ENCODE results near the gene KLF7.
A peak's percentile ranks its signal among the peaks of the same experiment; 100 is the strongest.

The KLF7 gene

GRCh38 chr2:207165121-207166038, at the start of gene KLF7:
KLF7 (minus strand) TSS chr2:207165948; CDS start chr2:207165568, 380 bp downstream.
- TF ChIP-seq ZNF274 (IDR thresholded peaks at IDR 0.05; ENCODE audit: low read depth, low read length), result no peak
- H3K4me3 ChIP-seq (ENCODE audit: low read length), result peak within 1 kb of the TSS; percentile 94

- H3K4me3 ChIP-seq (ENCODE audit: low read length), result no peak overlapping the region
- no peak for TF ChIP-seq ZNF274 (IDR thresholded peaks at IDR 0.05; ENCODE audit: low read depth, low read length)
These were observed 49.6 kb upstream of the KLF7 start for GRCh38 chr2:207215308-207215707.

GRCh38 chr2:207214446-207214845, 48.7 kb upstream of the KLF7 start:
- no peak overlapping the region for H3K4me3 ChIP-seq (ENCODE audit: low read length)
- TF ChIP-seq ZNF274 (IDR thresholded peaks at IDR 0.05; ENCODE audit: low read depth, low read length), result no peak

GRCh38 chr2:207206011-207206410, 40.3 kb upstream of the KLF7 start:
- no peak overlapping the region for H3K4me3 ChIP-seq (ENCODE audit: low read length)
- TF ChIP-seq ZNF274 (IDR thresholded peaks at IDR 0.05; ENCODE audit: low read depth, low read length), result no peak

- TF ChIP-seq ZNF274 (IDR thresholded peaks at IDR 0.05; ENCODE audit: low read depth, low read length), result no peak
- no peak overlapping the region for H3K4me3 ChIP-seq (ENCODE audit: low read length)
These were observed 39.6 kb upstream of the KLF7 start for GRCh38 chr2:207205173-207205957.

- H3K4me3 ChIP-seq (ENCODE audit: low read length), result no peak overlapping the region
- TF ChIP-seq ZNF274 (IDR thresholded peaks at IDR 0.05; ENCODE audit: low read depth, low read length), result no peak
These were observed 37.3 kb upstream of the KLF7 start for GRCh38 chr2:207203056-207203455.

- no peak overlapping the region for H3K4me3 ChIP-seq (ENCODE audit: low read length)
- TF ChIP-seq ZNF274 (IDR thresholded peaks at IDR 0.05; ENCODE audit: low read depth, low read length), result no peak
These were observed 36.9 kb upstream of the KLF7 start for GRCh38 chr2:207202645-207203044.

- no peak for TF ChIP-seq ZNF274 (IDR thresholded peaks at IDR 0.05; ENCODE audit: low read depth, low read length)
- no peak overlapping the region for H3K4me3 ChIP-seq (ENCODE audit: low read length)
These were observed 35.7 kb upstream of the KLF7 start for GRCh38 chr2:207201416-207201815.

- no peak for TF ChIP-seq ZNF274 (IDR thresholded peaks at IDR 0.05; ENCODE audit: low read depth, low read length)
- no peak overlapping the region for H3K4me3 ChIP-seq (ENCODE audit: low read length)
These were observed 34.4 kb upstream of the KLF7 start for GRCh38 chr2:207200136-207200535.

GRCh38 chr2:207194028-207194427, 28.3 kb upstream of the KLF7 start:
- TF ChIP-seq ZNF274 (IDR thresholded peaks at IDR 0.05; ENCODE audit: low read depth, low read length), result no peak
- no peak overlapping the region for H3K4me3 ChIP-seq (ENCODE audit: low read length)

- H3K4me3 ChIP-seq (ENCODE audit: low read length), result no peak overlapping the region
- TF ChIP-seq ZNF274 (IDR thresholded peaks at IDR 0.05; ENCODE audit: low read depth, low read length), result no peak
These were observed 23.1 kb upstream of the KLF7 start for GRCh38 chr2:207188626-207189419.

- H3K4me3 ChIP-seq (ENCODE audit: low read length), result no peak overlapping the region
- TF ChIP-seq ZNF274 (IDR thresholded peaks at IDR 0.05; ENCODE audit: low read depth, low read length), result no peak
These were observed 19.6 kb upstream of the KLF7 start for GRCh38 chr2:207185372-207185771.

- TF ChIP-seq ZNF274 (IDR thresholded peaks at IDR 0.05; ENCODE audit: low read depth, low read length), result no peak
- H3K4me3 ChIP-seq (ENCODE audit: low read length), result no peak overlapping the region
These were observed 19.0 kb upstream of the KLF7 start for GRCh38 chr2:207184768-207185167.

- H3K4me3 ChIP-seq (ENCODE audit: low read length), result no peak overlapping the region
- no peak for TF ChIP-seq ZNF274 (IDR thresholded peaks at IDR 0.05; ENCODE audit: low read depth, low read length)
These were observed 18.6 kb upstream of the KLF7 start for GRCh38 chr2:207184348-207184747.

All from GM08714 (cell line).